ENCODE measurements around the gene B4GALT2. TPM values are rescaled to one million over a fixed set of nuclear protein-coding genes. Genes with fewer than 3 reads are reported as not detected.

B4GALT2 gene
- total and polyA plus RNA-seq, 2 donors (not counting 3 experiments of a cell fraction or from before 2014, with no cell fraction given): 80.0 to 103 TPM

- dilution Hi-C loops (cut with MboI; ENCODE audit: extremely low pct_ligation_motif_present, low sequenced_read_pairs): loop anchor here (25.0 kb wide), 1 partner anchor 173 kb away; no protein-coding TSS in a partner anchor
- H3K9ac ChIP-seq (replicated peaks; ENCODE audit: extremely low read depth, insufficient read depth, low read length): no peak overlapping the region
- no peak overlapping the region for H3K4me2 ChIP-seq (ENCODE audit: insufficient read depth, low read length)
- no peak overlapping the region for H2AFZ ChIP-seq (ENCODE audit: low read depth, low read length)
- BruUV-seq (replicated peaks): no TSS peak
- CTCF ChIA-PET: interaction anchor here (0.7 to 18.1 kb wide), 71 partner anchors 9 to 1022 kb away, joined by 3 to 965 read pairs (median 5); partner anchors contain the start of genes ATP6V0B, DMAP1, IPO13 and KDM4A
- H3K27me3 ChIP-seq (ENCODE audit: control insufficient read depth in 2 of 2, insufficient read depth in 2 of 2, low read length in 2 of 2): peaks cover 3 to 9% of the 10 kb centered on the region in 2 experiments
- FAIRE-seq: no peak
- intact Hi-C loops (cut with micrococcal nuclease): loop anchor here (1.0 to 5.0 kb wide), 5 partner anchors 83 to 406 kb away; partner anchors contain the start of genes KDM4A and ST3GAL3
- H3K79me2 ChIP-seq (ENCODE audit: control insufficient read depth, insufficient read depth, low read length): no peaks in the 10 kb centered on the region
- POLR2A ChIA-PET: interaction anchor here (0.8 kb wide), 1 partner anchor 12 kb away, joined by 4 read pairs; the partner anchor contains the start of gene IPO13
- H3K9me1 ChIP-seq (replicated peaks; ENCODE audit: control insufficient read depth, extremely low read depth, insufficient read depth, low read length): no peaks in the 10 kb centered on the region
- H3K4me3 ChIP-seq (replicated peaks in 1 of 3; ENCODE audit: insufficient read depth in 1 of 3, low read depth in 1 of 3, low read length in 3 of 3): no peak overlapping the region
- DNase-seq (ENCODE audit: low read depth, low spot score): no peak
- H3K36me3 ChIP-seq (ENCODE audit: control insufficient read depth in 2 of 2, extremely low read depth in 1 of 2, insufficient read depth in 2 of 2, low read length in 2 of 2): no peaks in the 10 kb centered on the region
- no peak for TF ChIP-seq MAX (IDR thresholded peaks at IDR 0.05; ENCODE audit: insufficient read depth, insufficient read length)
- no peak for TF ChIP-seq FOS (IDR thresholded peaks at IDR 0.05; ENCODE audit: borderline replicate concordance, insufficient read depth, low read length)
- no peak for TF ChIP-seq POLR2AphosphoS5 (IDR thresholded peaks at IDR 0.05; ENCODE audit: insufficient read depth, low read depth, low read length)
- TF ChIP-seq CTCF (IDR thresholded peaks at IDR 0.05; ENCODE audit: extremely low read depth in 1 of 2, insufficient read depth in 1 of 2, low read depth in 1 of 2, low read length in 2 of 2): no peak
- TF ChIP-seq EZH2 (IDR thresholded peaks at IDR 0.05; ENCODE audit: borderline replicate concordance, low read depth, low read length, severe bottlenecking): no peak
- TF ChIP-seq JUN (IDR thresholded peaks at IDR 0.05; ENCODE audit: borderline replicate concordance, insufficient read depth, insufficient read length, low read depth): no peak
- no peak for TF ChIP-seq GATA2 (IDR thresholded peaks at IDR 0.05; ENCODE audit: insufficient read depth, insufficient read length, low read depth, low read length)
- no peaks in the 10 kb centered on the region for H4K20me1 ChIP-seq (replicated peaks; ENCODE audit: control insufficient read depth, extremely low read depth, insufficient read depth, low read length)
- H3K27ac ChIP-seq (ENCODE audit: insufficient read depth, low read depth, low read length): no peak overlapping the region
- H3K9me3 ChIP-seq (replicated peaks; ENCODE audit: control insufficient read depth, insufficient read depth, low read length): no peaks in the 10 kb centered on the region
- peaks cover 5% of the 10 kb centered on the region for H3K4me1 ChIP-seq (ENCODE audit: control insufficient read depth, extremely low read depth, insufficient read depth, low read length)
Measured at GRCh38 chr1:43934986-43935324, 44.1 kb upstream of the B4GALT2 start.

Data from endothelial cell of umbilical vein (primary cell).